HK-2 (cell line): ENCODE results near the gene C10orf71.

ENCODE experiments used
- DNase-seq: peaks from one replicate; pipeline ENCODE4 v3.0.0-alpha.2; 2018; ENCODE audit not compliant: unreplicated experiment

Gene C10orf71

GRCh38 chr10:49333192-49333591 lies 34.2 kb downstream of the C10orf71 start:
- DNase-seq: no peak

DNA sequence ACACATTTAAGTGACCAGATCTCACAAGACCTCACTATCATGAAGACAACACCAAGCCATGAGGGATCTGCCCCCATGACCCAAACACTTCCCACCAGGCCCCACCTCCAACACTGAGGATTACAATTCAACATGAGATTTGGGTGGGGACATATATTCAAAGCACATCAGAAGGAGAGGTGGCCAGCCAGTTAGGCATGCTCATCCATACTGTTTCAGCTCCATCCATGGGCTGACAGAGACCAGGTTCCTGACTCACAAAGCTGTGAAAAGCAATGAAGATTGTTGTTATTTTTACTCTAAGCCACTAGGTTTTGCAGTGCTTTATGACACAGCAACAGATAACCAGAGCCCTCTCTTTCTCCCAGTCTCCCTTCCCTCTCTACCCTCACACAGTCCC lies 36.0 kb downstream of the C10orf71 start:
- no peak for DNase-seq

- DNase-seq: no peak
These were observed 36.5 kb downstream of the C10orf71 start for GRCh38 chr10:49335364-49335972.

DNA sequence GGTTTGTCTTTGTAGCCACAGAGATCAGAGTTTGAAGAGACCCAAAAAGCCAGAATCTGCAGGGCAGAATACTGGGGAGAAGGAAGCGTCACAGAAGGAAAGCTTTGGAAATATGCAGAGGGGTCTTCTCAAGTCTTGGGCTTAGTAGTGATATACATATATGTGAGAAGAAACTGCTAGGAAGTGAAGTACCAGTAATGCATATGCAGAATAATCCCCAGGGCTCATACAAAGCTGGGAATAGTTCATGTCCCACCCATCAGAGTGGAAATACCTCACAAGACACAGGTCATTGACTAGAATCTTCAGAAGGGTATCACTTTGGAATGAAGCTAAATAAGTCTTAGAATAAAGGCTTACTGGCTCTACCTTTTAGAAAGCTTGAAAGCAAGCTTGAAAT lies 39.6 kb downstream of the C10orf71 start:
- no peak for DNase-seq

DNA sequence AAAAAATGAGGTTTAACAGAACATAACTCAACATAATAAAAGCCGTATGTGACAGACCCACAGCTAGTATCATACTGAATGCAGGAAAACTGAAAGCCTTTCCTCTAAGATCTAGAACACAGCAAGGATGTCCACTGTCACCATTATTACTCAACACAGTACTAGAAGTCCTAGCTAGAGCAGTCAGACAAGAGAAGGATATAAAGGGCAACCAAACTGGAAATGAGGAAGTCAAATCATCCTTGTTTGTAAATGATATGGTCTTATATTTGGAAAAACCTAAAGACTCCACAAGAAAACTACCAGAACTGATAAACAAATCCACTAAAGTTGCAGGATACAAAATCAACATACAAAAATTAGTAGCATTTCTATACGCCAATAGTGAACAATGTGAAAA lies 45.9 kb downstream of the C10orf71 start:
- DNase-seq: no peak

DNA sequence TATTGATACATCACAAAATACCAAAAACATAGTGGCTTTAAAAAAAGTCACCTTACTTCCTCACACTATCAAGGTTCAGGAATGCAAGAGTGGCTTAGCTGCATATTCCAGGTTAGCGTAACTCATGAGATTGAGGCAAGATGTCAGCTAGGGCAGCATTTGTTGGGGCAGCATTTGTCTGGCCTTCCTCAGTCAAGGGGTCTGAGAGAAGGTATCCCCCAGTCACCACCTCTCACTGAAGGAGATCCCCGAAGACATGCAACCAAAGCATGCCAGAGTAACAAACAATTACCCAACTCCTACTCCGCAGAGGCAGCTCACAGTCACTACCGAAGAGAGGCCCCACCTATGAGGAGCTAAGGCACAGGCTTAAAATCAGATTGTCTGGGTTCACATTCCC lies 48.4 kb downstream of the C10orf71 start:
- DNase-seq: no peak

GRCh38 chr10:49347827-49348226 lies 48.9 kb downstream of the C10orf71 start:
- no peak for DNase-seq

GRCh38 chr10:49348593-49348992 lies 49.6 kb downstream of the C10orf71 start:
- DNase-seq: no peak

DNA sequence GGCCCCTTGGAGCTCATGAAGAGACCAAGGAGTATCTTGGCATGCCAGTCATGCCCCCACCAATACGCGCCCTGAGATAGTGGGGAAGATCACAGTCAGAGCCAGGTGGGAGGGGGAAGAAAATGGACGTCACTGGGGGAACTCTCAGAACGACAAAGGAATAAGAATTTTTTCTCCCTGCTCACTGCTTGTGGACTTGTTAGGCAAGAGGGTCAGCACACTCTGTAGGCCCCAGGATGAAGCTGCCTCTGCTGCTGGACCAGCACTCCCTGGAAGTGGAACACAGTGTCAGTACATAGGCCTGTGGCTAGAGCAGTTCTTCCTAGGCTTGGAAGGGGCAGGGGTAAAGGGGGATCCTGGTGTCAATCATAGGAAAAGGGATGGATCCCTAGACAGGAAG lies 50.4 kb downstream of the C10orf71 start:
- DNase-seq: no peak

- DNase-seq: no peak
These were observed 51.2 kb downstream of the C10orf71 start for GRCh38 chr10:49350138-49350537.

- no peak for DNase-seq
These were observed 52.0 kb downstream of the C10orf71 start for GRCh38 chr10:49350846-49351532.

DNA sequence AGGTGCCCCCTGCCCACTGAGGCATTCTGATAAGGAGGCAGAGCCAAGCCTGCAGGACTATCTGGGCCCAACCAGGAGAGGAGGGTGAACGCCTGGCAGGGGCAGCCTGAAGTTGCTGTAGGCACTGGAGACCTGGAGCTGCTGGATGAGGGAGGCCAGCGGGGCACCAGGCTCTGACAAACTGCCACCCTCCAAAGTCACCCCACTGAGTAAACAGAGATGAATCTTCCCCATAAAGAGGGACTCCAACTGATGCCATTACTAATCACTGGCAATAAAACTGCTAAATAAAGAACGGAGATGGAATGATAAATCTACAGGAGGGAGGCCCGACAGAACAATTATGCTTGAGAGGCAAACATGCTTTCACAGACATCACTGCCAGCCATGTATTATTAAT lies 52.7 kb downstream of the C10orf71 start:
- DNase-seq: no peak

GRCh38 chr10:49352323-49352722 lies 53.4 kb downstream of the C10orf71 start:
- DNase-seq: no peak

GRCh38 chr10:49353026-49353894 lies 54.3 kb downstream of the C10orf71 start:
- no peak for DNase-seq

- no peak for DNase-seq
These were observed 55.1 kb downstream of the C10orf71 start for GRCh38 chr10:49353895-49354566.

GRCh38 chr10:49354593-49354992 lies 55.6 kb downstream of the C10orf71 start:
- DNase-seq: no peak

DNA sequence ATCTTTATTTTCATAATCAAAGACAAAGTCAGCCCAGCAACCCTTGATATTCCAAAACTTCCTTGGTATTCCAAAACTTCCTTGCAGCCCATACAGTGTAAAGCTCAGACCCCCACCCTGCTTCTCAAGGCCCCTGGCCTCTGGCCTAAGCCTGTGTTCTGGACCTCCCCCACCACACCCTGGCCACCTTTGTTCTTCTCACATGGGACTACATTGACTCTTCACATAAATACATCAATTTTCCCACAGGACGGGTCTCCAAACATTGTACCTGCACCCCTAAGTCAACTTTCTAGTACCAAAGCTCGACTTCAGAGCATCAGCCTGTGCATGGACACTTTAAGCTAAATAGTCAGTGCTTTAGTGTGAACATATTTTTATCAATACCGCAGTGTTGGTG lies 56.3 kb downstream of the C10orf71 start:
- no peak for DNase-seq

GRCh38 chr10:49356181-49356580 lies 57.2 kb downstream of the C10orf71 start:
- DNase-seq: no peak

DNA sequence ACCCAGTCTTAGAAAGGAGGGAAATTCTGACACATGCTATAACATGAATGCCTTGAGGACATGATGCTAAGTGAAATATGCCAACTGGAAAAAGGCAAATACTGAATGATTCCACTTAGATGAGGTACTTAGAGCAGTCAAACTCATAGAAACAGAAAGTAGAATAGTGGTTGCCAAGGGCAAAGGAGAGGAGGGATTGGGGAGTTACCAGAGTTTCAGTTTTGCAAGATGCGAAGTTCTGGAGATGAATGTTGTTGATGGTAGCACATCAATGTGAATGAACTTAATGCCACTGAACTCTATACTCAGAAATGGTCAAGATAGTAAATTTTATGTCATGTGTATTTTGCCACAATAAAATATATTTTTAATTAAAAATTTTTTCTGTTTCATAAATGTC lies 58.0 kb downstream of the C10orf71 start:
- no peak for DNase-seq

GRCh38 chr10:49357910-49358309 lies 58.9 kb downstream of the C10orf71 start:
- DNase-seq: no peak

GRCh38 chr10:49359349-49360270 lies 60.6 kb downstream of the C10orf71 start:
- DNase-seq: no peak
